Transverse colon (tissue), 4 donors: ENCODE measurements around the gene CLEC2D.

ENCODE experiments used
- POLR2A ChIP-seq: fragments of 450-650 bp; IDR thresholded peaks from one replicate; pipeline ENCODE4 v1.6.1; 2016; ENCODE audit warnings: antibody characterized with exemption, mild to moderate bottlenecking, moderate library complexity
- POLR2AphosphoS5 ChIP-seq, 3 donors: sonication (generic); formaldehyde crosslinking; IDR thresholded peaks; one replicate each; pipeline ENCODE4 v1.6.1; 2016; ENCODE audit warnings: antibody characterized with exemption in 3 of 3
- TF ChIP-seq, protein P1 (sequence below), 5 experiments: fragments of 200-600 bp in 3 of 5; fragments of 450-650 bp in 2 of 5; sonication (generic) in 3 of 5; IDR thresholded peaks; 1 replicate in 2 of 5; 2 replicates in 3 of 5; pipeline ENCODE4 v1.5.1; 2016 to 2017; ENCODE audit warnings: antibody characterized with exemption in 5 of 5, inconsistent platforms in 3 of 5, mild to moderate bottlenecking in 2 of 5, moderate library complexity in 1 of 5

DNA sequence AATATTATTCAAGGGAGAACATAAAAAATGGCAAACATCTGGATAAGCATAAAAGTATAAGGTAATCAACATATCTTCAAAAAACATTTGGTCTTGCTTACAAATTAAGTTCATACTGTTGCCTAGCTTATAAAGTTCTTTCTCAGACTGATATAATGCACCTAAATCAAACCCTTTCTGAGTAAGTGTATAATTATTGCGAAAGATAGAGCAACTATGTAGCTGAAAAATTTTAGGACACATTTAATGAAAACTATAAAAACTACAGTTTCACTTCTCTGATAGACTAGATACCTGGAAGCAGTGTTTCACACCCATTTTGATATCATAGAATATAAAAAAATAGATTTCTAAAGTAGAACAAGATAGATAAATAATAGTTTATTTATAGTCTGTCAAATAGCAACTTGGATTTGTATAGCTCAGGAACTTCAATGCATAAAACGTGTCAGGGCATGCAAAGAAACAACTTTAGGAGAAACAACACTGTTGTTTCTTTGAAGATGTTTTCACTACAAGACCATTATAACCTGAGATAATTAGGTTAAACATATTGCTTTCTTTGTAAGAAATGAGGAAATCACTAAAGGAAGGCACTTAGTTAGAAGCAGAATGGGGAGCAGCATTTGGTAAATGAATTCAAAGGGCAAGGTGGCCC is 55.8 kb downstream of the CLEC2D start:
- no peak for TF ChIP-seq POLR2AphosphoS5 (IDR thresholded peaks at IDR 0.05)
- TF ChIP-seq, protein P1, sequence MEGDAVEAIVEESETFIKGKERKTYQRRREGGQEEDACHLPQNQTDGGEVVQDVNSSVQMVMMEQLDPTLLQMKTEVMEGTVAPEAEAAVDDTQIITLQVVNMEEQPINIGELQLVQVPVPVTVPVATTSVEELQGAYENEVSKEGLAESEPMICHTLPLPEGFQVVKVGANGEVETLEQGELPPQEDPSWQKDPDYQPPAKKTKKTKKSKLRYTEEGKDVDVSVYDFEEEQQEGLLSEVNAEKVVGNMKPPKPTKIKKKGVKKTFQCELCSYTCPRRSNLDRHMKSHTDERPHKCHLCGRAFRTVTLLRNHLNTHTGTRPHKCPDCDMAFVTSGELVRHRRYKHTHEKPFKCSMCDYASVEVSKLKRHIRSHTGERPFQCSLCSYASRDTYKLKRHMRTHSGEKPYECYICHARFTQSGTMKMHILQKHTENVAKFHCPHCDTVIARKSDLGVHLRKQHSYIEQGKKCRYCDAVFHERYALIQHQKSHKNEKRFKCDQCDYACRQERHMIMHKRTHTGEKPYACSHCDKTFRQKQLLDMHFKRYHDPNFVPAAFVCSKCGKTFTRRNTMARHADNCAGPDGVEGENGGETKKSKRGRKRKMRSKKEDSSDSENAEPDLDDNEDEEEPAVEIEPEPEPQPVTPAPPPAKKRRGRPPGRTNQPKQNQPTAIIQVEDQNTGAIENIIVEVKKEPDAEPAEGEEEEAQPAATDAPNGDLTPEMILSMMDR (IDR thresholded peaks at IDR 0.05) = no peak
- TF ChIP-seq POLR2A = no peak
